HG02571 (cell line): Measurements from ENCODE around the gene MRPL39.

Experiments
- ATAC-seq: cut with Tn5 transposase; IDR thresholded peaks from one replicate; pipeline ENCODE4 v1.9.1; 2021; ENCODE audit warnings: mild to moderate bottlenecking, moderate library complexity; ENCODE audit not compliant: unreplicated experiment

The MRPL39 gene

DNA sequence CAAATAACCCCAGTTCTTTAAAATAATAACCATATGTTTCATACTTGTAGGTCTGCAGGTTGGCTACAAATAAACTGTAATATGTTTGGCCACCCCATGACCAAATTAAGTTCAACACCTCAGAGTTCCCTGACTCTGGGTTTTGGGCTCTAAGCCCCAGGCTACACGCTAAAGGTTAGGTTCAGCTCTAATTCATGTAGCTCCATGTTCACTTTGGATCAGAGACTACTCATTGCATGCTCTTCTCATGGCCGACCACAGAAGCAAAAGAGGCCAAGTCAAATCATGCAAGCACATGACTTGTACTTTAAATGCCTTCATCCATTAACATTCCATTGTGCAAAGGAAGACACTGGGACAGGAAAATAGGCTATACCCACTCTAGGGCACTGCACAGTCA, 66.2 kb downstream of the MRPL39 start:
- ATAC-seq = no peak

DNA sequence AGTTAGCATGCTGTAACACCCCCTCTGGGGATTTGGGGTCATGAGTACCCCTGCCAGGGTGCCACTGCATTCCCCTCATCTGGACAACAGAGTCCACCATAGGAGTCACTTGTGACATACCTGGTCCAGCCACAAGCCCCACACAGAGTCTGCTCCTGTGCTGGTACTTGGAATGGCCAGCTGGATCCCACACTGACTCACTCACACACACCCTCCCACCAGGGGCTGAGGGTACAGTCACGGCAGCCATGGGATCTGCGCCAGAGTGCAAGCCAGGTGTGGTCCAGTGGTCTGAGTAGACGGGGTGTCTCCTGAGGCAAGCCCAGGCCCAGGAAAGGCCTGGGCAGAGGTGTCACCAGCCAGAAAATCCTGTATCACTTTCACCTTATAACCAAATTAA, 67.7 kb downstream of the MRPL39 start:
- no peak for ATAC-seq

GRCh38 chr21:25537174-25537573, 70.1 kb downstream of the MRPL39 start:
- no peak for ATAC-seq

GRCh38 chr21:25536752-25537151, 70.5 kb downstream of the MRPL39 start:
- ATAC-seq = no peak

DNA sequence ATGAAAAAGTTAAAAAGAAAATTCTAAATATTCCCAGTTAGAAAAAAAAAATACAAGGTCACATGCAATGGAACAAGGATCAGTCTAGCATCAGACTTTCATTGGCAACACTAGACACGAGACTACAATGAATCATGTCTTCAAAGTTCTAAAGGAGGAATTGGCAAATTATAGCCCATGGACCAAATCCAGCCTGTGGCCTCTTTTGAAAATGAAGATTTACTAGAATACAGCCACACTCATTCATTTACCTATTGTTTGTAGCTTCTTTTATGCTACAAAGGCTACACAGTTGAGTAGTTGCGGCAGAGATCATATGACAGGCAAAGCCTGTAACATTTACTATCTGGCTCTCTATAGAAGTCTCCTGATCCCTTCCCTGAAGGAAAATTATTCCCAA, 71.4 kb downstream of the MRPL39 start:
- ATAC-seq = no peak
